H1 (cell line): ENCODE data around the gene HDAC8. TPM values are rescaled to one million over a fixed set of nuclear protein-coding genes. Genes with fewer than 3 reads are reported as not detected.

ENCODE experiments used
- CBX5 ChIP-seq: fragments of 300-800, 300-1000 bp; sonication (generic); IDR thresholded peaks from 2 replicates; pipeline ENCODE4 v1.7.1; 2016; ENCODE audit warnings: antibody characterized with exemption, low read length, low read depth
- EP300 ChIP-seq, 2 experiments: IDR thresholded peaks; 1 replicate in 1 of 2; 2 replicates in 1 of 2; pipeline ENCODE4 v1.6.1; 2011 to 2012; ENCODE audit warnings: low read depth in 2 of 2, low read length in 2 of 2, mild to moderate bottlenecking in 2 of 2, borderline replicate concordance in 1 of 2, inconsistent platforms in 1 of 2, moderate library complexity in 1 of 2
- KDM1A ChIP-seq: fragments of 200-600, 300-600 bp; sonication (generic); IDR thresholded peaks from 2 replicates; pipeline ENCODE4 v1.7.1; 2016; ENCODE audit warnings: mild to moderate bottlenecking, low read length, borderline replicate concordance
- KDM4A ChIP-seq: IDR thresholded peaks from one replicate; pipeline ENCODE4 v1.7.1; 2012; ENCODE audit warnings: low read depth, mild to moderate bottlenecking, moderate library complexity, low read length, inconsistent platforms; ENCODE audit not compliant: severe bottlenecking
- POU5F1 ChIP-seq: IDR thresholded peaks from 2 replicates; pipeline ENCODE4 v1.6.1; 2011; ENCODE audit warnings: low read depth, mild to moderate bottlenecking, low read length, moderate library complexity
- RAD21 ChIP-seq, 2 experiments: IDR thresholded peaks in 1 of 2; conservative IDR thresholded peaks in 1 of 2; 2 replicates each; pipeline ENCODE4 v1.6.1; 2011; ENCODE audit warnings: low read depth in 2 of 2, low read length in 2 of 2, improper control_type of control experiment in 1 of 2, inconsistent platforms in 1 of 2, mild to moderate bottlenecking in 1 of 2, moderate library complexity in 1 of 2
- SIX5 ChIP-seq: IDR thresholded peaks from 2 replicates; pipeline ENCODE4 v1.6.1; 2011; ENCODE audit warnings: mild to moderate bottlenecking, low read depth, low read length
- SP1 ChIP-seq: IDR thresholded peaks from 2 replicates; pipeline ENCODE4 v1.6.1; 2011; ENCODE audit warnings: low read depth, low read length
- SP2 ChIP-seq: IDR thresholded peaks from 2 replicates; pipeline ENCODE4 v1.6.1; 2012; ENCODE audit warnings: mild to moderate bottlenecking, low read length, inconsistent platforms
- TAF1 ChIP-seq: IDR thresholded peaks from 2 replicates; pipeline ENCODE4 v1.6.1; 2011; ENCODE audit warnings: mild to moderate bottlenecking, low read depth, low read length
- TBP ChIP-seq: IDR thresholded peaks from 2 replicates; pipeline ENCODE4 v1.6.1; 2011; ENCODE audit warnings: low read depth, low read length, improper control_type of control experiment
- TEAD4 ChIP-seq: IDR thresholded peaks from 2 replicates; pipeline ENCODE4 v1.6.1; 2012; ENCODE audit warnings: low read depth, low read length, inconsistent platforms, mixed read lengths
- polyA plus RNA-seq, 7 experiments: library from polyadenylated mRNA; depleted of rRNA in 3 of 7; stranded (reverse) in 5 of 7; unstranded in 2 of 7; fragments of >200 nt in 5 of 7; fragments of 200-250 nt in 2 of 7; gene quantifications; 1 replicate in 5 of 7; 2 replicates in 1 of 7; 4 replicates in 1 of 7; pipeline versions ENCODE4 v1.2.1 to v1.2.3, GENCODE V29; 2011 to 2013; ENCODE audit warnings: missing spikeins in 2 of 7, mixed read lengths in 2 of 7
- total RNA-seq: library from RNA; stranded (reverse); fragmentation: NEBNext Ultra II Directional; extraction: Animal tissue kit (Norgen Biotek cat#: 25700); gene quantifications from 2 replicates; pipeline ENCODE4 v1.2.1, GENCODE V29; 2021
- TF ChIP-seq, protein P1 (sequence below): fragments of 300-600 bp; sonication (generic); IDR thresholded peaks from 2 replicates; pipeline ENCODE4 v1.7.1; 2012; ENCODE audit warnings: low read length, moderate library complexity, mild to moderate bottlenecking, inconsistent platforms; ENCODE audit not compliant: insufficient replicate concordance

Gene HDAC8
- total and polyA plus RNA-seq, 2 of the 8 experiments (the other 6 are each of a cell fraction or from before 2014, with no cell fraction given), result 9.7 to 20.3 TPM

DNA sequence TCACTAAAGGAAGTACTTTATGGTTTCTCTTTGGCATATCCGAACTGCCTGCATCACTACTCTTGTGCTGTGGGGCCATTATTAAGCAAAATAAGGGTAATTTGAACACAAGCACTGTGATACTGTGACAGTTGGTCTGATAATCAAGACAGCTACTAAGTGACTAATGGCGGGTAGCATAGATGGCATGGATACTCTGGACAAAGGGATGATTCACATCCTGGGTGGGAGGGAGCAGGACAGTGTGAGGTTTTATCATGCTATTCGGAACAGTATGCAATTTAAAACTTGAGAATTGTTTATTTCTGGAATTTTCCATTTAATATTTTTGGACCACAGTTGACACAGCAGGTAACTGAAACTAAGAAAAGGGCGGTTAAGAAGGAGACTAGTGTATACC lies 214.3 kb downstream of the HDAC8 start (continued):
- TF ChIP-seq, protein P1, sequence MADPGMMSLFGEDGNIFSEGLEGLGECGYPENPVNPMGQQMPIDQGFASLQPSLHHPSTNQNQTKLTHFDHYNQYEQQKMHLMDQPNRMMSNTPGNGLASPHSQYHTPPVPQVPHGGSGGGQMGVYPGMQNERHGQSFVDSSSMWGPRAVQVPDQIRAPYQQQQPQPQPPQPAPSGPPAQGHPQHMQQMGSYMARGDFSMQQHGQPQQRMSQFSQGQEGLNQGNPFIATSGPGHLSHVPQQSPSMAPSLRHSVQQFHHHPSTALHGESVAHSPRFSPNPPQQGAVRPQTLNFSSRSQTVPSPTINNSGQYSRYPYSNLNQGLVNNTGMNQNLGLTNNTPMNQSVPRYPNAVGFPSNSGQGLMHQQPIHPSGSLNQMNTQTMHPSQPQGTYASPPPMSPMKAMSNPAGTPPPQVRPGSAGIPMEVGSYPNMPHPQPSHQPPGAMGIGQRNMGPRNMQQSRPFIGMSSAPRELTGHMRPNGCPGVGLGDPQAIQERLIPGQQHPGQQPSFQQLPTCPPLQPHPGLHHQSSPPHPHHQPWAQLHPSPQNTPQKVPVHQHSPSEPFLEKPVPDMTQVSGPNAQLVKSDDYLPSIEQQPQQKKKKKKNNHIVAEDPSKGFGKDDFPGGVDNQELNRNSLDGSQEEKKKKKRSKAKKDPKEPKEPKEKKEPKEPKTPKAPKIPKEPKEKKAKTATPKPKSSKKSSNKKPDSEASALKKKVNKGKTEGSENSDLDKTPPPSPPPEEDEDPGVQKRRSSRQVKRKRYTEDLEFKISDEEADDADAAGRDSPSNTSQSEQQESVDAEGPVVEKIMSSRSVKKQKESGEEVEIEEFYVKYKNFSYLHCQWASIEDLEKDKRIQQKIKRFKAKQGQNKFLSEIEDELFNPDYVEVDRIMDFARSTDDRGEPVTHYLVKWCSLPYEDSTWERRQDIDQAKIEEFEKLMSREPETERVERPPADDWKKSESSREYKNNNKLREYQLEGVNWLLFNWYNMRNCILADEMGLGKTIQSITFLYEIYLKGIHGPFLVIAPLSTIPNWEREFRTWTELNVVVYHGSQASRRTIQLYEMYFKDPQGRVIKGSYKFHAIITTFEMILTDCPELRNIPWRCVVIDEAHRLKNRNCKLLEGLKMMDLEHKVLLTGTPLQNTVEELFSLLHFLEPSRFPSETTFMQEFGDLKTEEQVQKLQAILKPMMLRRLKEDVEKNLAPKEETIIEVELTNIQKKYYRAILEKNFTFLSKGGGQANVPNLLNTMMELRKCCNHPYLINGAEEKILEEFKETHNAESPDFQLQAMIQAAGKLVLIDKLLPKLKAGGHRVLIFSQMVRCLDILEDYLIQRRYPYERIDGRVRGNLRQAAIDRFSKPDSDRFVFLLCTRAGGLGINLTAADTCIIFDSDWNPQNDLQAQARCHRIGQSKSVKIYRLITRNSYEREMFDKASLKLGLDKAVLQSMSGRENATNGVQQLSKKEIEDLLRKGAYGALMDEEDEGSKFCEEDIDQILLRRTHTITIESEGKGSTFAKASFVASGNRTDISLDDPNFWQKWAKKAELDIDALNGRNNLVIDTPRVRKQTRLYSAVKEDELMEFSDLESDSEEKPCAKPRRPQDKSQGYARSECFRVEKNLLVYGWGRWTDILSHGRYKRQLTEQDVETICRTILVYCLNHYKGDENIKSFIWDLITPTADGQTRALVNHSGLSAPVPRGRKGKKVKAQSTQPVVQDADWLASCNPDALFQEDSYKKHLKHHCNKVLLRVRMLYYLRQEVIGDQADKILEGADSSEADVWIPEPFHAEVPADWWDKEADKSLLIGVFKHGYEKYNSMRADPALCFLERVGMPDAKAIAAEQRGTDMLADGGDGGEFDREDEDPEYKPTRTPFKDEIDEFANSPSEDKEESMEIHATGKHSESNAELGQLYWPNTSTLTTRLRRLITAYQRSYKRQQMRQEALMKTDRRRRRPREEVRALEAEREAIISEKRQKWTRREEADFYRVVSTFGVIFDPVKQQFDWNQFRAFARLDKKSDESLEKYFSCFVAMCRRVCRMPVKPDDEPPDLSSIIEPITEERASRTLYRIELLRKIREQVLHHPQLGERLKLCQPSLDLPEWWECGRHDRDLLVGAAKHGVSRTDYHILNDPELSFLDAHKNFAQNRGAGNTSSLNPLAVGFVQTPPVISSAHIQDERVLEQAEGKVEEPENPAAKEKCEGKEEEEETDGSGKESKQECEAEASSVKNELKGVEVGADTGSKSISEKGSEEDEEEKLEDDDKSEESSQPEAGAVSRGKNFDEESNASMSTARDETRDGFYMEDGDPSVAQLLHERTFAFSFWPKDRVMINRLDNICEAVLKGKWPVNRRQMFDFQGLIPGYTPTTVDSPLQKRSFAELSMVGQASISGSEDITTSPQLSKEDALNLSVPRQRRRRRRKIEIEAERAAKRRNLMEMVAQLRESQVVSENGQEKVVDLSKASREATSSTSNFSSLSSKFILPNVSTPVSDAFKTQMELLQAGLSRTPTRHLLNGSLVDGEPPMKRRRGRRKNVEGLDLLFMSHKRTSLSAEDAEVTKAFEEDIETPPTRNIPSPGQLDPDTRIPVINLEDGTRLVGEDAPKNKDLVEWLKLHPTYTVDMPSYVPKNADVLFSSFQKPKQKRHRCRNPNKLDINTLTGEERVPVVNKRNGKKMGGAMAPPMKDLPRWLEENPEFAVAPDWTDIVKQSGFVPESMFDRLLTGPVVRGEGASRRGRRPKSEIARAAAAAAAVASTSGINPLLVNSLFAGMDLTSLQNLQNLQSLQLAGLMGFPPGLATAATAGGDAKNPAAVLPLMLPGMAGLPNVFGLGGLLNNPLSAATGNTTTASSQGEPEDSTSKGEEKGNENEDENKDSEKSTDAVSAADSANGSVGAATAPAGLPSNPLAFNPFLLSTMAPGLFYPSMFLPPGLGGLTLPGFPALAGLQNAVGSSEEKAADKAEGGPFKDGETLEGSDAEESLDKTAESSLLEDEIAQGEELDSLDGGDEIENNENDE, result no peak
- TF ChIP-seq POU5F1 (no peak), CBX5 (no peak), KDM1A (no peak), TAF1 (no peak), TBP (no peak), SP2 (no peak), SIX5 (no peak), TEAD4 (no peak), SP1 (no peak), EP300 (IDR thresholded peaks at IDR 0.05; ENCODE audit: borderline replicate concordance in 1 of 2, low read depth in 2 of 2, low read length in 2 of 2) (no peak), RAD21 (IDR thresholded peaks at IDR 0.05 in 1 of 2, conservative IDR thresholded peaks at IDR 0.05 in 1 of 2; ENCODE audit: low read depth in 2 of 2, low read length in 2 of 2) (no peak), KDM4A (no peak)
